ENCODE results near the gene ZNF91. TPM values are rescaled to one million over a fixed set of nuclear protein-coding genes. Genes with fewer than 3 reads are reported as not detected.

ZNF91 gene
- total RNA-seq, 1 experiment from 2014 or later: 43.5 TPM

DNA sequence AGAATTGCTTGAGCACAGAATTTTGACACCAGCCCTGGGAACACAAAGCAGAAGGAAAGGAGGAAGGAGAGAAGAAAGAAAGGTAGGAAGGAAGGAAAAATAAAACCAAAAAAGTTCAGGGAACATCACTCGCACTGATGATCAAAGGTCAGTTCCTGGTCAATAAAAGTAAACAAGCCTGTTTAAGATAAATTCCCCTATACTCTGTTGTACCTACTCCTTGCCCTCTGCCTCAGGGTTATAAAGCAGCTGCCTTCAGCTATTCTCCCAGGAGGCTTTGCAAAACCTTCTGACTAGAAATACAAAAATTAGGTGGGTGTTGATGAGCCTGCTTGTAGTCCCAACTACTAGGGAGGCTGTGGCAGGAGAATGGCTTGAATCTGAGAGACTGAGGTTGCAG, 14.9 kb upstream of the ZNF91 start:
- H3K23me2 ChIP-seq (ENCODE audit: insufficient read length, low read depth, low read length, poor library complexity, severe bottlenecking): peaks cover 2% of the 10 kb centered on the region
- no peak overlapping the region; a peak in 1 of 5 replicates for H3K4me3 Mint-ChIP-seq
- H3K36me3 Mint-ChIP-seq (ENCODE audit: insufficient read depth in 1 of 3, low read depth in 3 of 3): peaks cover 20 to 29% (median 27%) of the 10 kb centered on the region in 3 experiments
- H2AFZ ChIP-seq (ENCODE audit: low read length): no peak overlapping the region
- no peak overlapping the region for H2BK20ac ChIP-seq (ENCODE audit: low read depth, low read length, poor library complexity, severe bottlenecking)
- no peak overlapping the region for H2BK12ac ChIP-seq (ENCODE audit: insufficient read length, low read depth, low read length)
- no peak overlapping the region for H4K91ac ChIP-seq (ENCODE audit: insufficient read length, low read depth, low read length)
- H3K9me3 ChIP-seq (ENCODE audit: control insufficient read depth, low read depth, low read length): no peaks in the 10 kb centered on the region
- peaks cover 4% of the 10 kb centered on the region; the same call in 1 of the 2 replicates for H3K79me2 ChIP-seq (ENCODE audit: insufficient read depth, low read length)
- H3K27me3 ChIP-seq (ENCODE audit: insufficient read depth, low read length): no peaks in the 10 kb centered on the region
- no peak overlapping the region for H3K56ac ChIP-seq (ENCODE audit: insufficient read length, low read depth, low read length)
- H2BK120ac ChIP-seq (ENCODE audit: low read depth, low read length, poor library complexity, severe bottlenecking): no peak overlapping the region
- no peak overlapping the region for H3K27ac ChIP-seq (ENCODE audit: insufficient read length, low read depth, low read length)
- H3K9me3 Mint-ChIP-seq: no peaks in the 10 kb centered on the region
- H3K79me1 ChIP-seq (ENCODE audit: insufficient read depth, low read depth, low read length, poor library complexity, severe bottlenecking): no peaks in the 10 kb centered on the region
- no peak overlapping the region for H3K14ac ChIP-seq (ENCODE audit: insufficient read depth, low read length)
- TF ChIP-seq, protein P1, sequence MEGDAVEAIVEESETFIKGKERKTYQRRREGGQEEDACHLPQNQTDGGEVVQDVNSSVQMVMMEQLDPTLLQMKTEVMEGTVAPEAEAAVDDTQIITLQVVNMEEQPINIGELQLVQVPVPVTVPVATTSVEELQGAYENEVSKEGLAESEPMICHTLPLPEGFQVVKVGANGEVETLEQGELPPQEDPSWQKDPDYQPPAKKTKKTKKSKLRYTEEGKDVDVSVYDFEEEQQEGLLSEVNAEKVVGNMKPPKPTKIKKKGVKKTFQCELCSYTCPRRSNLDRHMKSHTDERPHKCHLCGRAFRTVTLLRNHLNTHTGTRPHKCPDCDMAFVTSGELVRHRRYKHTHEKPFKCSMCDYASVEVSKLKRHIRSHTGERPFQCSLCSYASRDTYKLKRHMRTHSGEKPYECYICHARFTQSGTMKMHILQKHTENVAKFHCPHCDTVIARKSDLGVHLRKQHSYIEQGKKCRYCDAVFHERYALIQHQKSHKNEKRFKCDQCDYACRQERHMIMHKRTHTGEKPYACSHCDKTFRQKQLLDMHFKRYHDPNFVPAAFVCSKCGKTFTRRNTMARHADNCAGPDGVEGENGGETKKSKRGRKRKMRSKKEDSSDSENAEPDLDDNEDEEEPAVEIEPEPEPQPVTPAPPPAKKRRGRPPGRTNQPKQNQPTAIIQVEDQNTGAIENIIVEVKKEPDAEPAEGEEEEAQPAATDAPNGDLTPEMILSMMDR (conservative IDR thresholded peaks at IDR 0.05): no peak
- H4K8ac ChIP-seq (replicated peaks; ENCODE audit: insufficient read length, low read depth, low read length): no peak overlapping the region
- no peak overlapping the region for H3K4me2 ChIP-seq (ENCODE audit: insufficient read depth, insufficient read length, low read length)
- H3K27ac Mint-ChIP-seq: peak overlapping the region in 1 of 3 experiments; percentile 31; a peak in 1 of 7 replicates
- no peaks in the 10 kb centered on the region for H4K20me1 ChIP-seq (ENCODE audit: control insufficient read depth, insufficient read depth, insufficient read length)
- H3K4me1 Mint-ChIP-seq: peaks cover 12 to 14% of the 10 kb centered on the region in 2 experiments
- no peak overlapping the region for H3T11ph ChIP-seq (ENCODE audit: low read length)
- no CpG with 5 or more reads among the region's 1 CpG for WGBS (ENCODE audit: extremely low coverage, insufficient read length, low lambda C conversion rate)
- no peak overlapping the region for H3K18ac ChIP-seq (ENCODE audit: insufficient read length, low read depth, low read length)
- H3K27me3 Mint-ChIP-seq (ENCODE audit: low read depth): no peaks in the 10 kb centered on the region
- DNase-seq: no peak
- no peak overlapping the region for H3K9ac ChIP-seq (ENCODE audit: extremely low read depth, insufficient read length, low read length)
- no peak overlapping the region for H3K4ac ChIP-seq (ENCODE audit: low read depth, low read length)
- no peak overlapping the region for H4K5ac ChIP-seq (ENCODE audit: insufficient read length, low read depth, low read length)
- no peak overlapping the region for H2BK15ac ChIP-seq (ENCODE audit: low read depth, low read length)
- H3K4me1 ChIP-seq (ENCODE audit: insufficient read depth, low read length): no peaks in the 10 kb centered on the region
- H3K23ac ChIP-seq (ENCODE audit: insufficient read length, low read depth, low read length): no peak overlapping the region
- no peak overlapping the region for H2AK5ac ChIP-seq (ENCODE audit: insufficient read length, low read length)
- no peak overlapping the region for H2BK5ac ChIP-seq (ENCODE audit: insufficient read length, low read length)

All from H9 (cell line).